CD4-positive, CD25-positive, alpha-beta regulatory T cell (primary cell): Measurements from ENCODE around the gene PCNT. TPM values are rescaled to one million over a fixed set of nuclear protein-coding genes. Genes with fewer than 3 reads are reported as not detected.

Experiments
- ATAC-seq, 2 donors: fragments of 150-1000 bp; cut with Tn5 transposase; one replicate each; pipeline ENCODE4 v1.10.0; 2021; ENCODE audit warnings: low read depth in 2 of 2, moderate number of reproducible peaks in 2 of 2, moderate library complexity in 1 of 2
- DNase-seq, 3 donors: peaks; one replicate each; pipeline versions ENCODE4 v3.0.0 to v3.0.0-alpha.2; 2012 to 2022; ENCODE audit warnings: mixed read lengths in 1 of 3
- H3K27ac ChIP-seq: one replicate; pipeline ENCODE4 v1.7.0; 2013; ENCODE audit warnings: mild to moderate bottlenecking, low read length; ENCODE audit not compliant: insufficient read depth, poor library complexity, severe bottlenecking
- H3K27me3 ChIP-seq: one replicate; pipeline ENCODE4 v1.7.0; 2013; ENCODE audit warnings: low read length; ENCODE audit not compliant: control insufficient read depth, insufficient read depth
- H3K36me3 ChIP-seq: one replicate; pipeline ENCODE4 v1.7.0; 2013; ENCODE audit warnings: mild to moderate bottlenecking, low read length, moderate library complexity; ENCODE audit not compliant: control insufficient read depth, insufficient read depth
- H3K4me1 ChIP-seq: 2 replicates; pipeline ENCODE4 v1.7.0; 2013; ENCODE audit warnings: mild to moderate bottlenecking, low read length; ENCODE audit not compliant: insufficient read depth, control insufficient read depth, poor library complexity, severe bottlenecking
- H3K4me3 ChIP-seq: one replicate; pipeline ENCODE4 v1.7.0; 2013; ENCODE audit warnings: low read depth, mild to moderate bottlenecking, low read length, moderate library complexity
- H3K9me3 ChIP-seq, 2 experiments: 1 replicate in 1 of 2; 2 replicates in 1 of 2; pipeline ENCODE4 v1.7.0; 2013; ENCODE audit warnings: low read length in 2 of 2, mild to moderate bottlenecking in 1 of 2, moderate library complexity in 1 of 2; ENCODE audit not compliant: control insufficient read depth in 2 of 2
- H3K27ac Mint-ChIP-seq, 3 donors: one replicate each; pipeline ENCODE4 v1.8.0; 2020 to 2022; ENCODE audit warnings: mild to moderate bottlenecking in 3 of 3, mixed read lengths in 3 of 3, moderate library complexity in 2 of 3
- H3K27me3 Mint-ChIP-seq: one replicate; pipeline ENCODE4 v1.8.0; 2022; ENCODE audit warnings: mild to moderate bottlenecking, mixed read lengths
- H3K36me3 Mint-ChIP-seq: one replicate; pipeline ENCODE4 v1.8.0; 2020; ENCODE audit warnings: mixed read lengths
- H3K4me1 Mint-ChIP-seq, 4 donors: one replicate each; pipeline ENCODE4 v1.8.0; 2020 to 2022; ENCODE audit warnings: mixed read lengths in 4 of 4, mild to moderate bottlenecking in 1 of 4
- H3K4me3 Mint-ChIP-seq, 4 donors: one replicate each; pipeline ENCODE4 v1.8.0; 2020 to 2022; ENCODE audit warnings: mild to moderate bottlenecking in 4 of 4, mixed read lengths in 4 of 4, moderate library complexity in 3 of 4
- H3K9me3 Mint-ChIP-seq, 7 donors: one replicate each; pipeline ENCODE4 v1.8.0; 2020 to 2022; ENCODE audit warnings: mixed read lengths in 7 of 7, mild to moderate bottlenecking in 3 of 7, moderate library complexity in 2 of 7
- polyA plus RNA-seq, 4 donors: library from polyadenylated mRNA; unstranded; fragments of 300-500 nt; fragmentation: Illumina TruSeq; gene quantifications; one replicate each; pipeline ENCODE4 v1.2.3, GENCODE V29; 2021
- total RNA-seq: library from RNA; stranded (reverse); gene quantifications from one replicate; pipeline ENCODE4 v1.2.3, GENCODE V29; 2022

The PCNT gene
- total and polyA plus RNA-seq, 5 donors from 2014 or later, result 5.3 to 64.5 (median 10.5) TPM

- Histone ChIP-seq H3K36me3 (peaks cover 81% of the 10 kb centered on the region), H3K9me3 (no peaks in the 10 kb centered on the region), H3K27me3 (no peaks in the 10 kb centered on the region), H3K4me1 (no peaks in the 10 kb centered on the region), H3K27ac (no peak overlapping the region), H3K4me3 (no peak overlapping the region)
- H3K4me3 Mint-ChIP-seq, result no peak overlapping the region
- H3K27ac Mint-ChIP-seq, result peak overlapping the region in 1 of 3 donors; percentile 8
- ATAC-seq (no peak), DNase-seq (no peak)
- H3K4me1 Mint-ChIP-seq, result no peaks in the 10 kb centered on the region
- H3K9me3 Mint-ChIP-seq, result no peaks in the 10 kb centered on the region
- H3K27me3 Mint-ChIP-seq, result no peaks in the 10 kb centered on the region
- H3K36me3 Mint-ChIP-seq, result peaks cover 37% of the 10 kb centered on the region
These were observed 27.7 kb downstream of the PCNT start for GRCh38 chr21:46351476-46352163.

- Mint-ChIP-seq H3K27me3 (no peaks in the 10 kb centered on the region), H3K27ac (no peak overlapping the region), H3K9me3 (no peaks in the 10 kb centered on the region), H3K36me3 (peaks cover 39% of the 10 kb centered on the region), H3K4me1 (no peaks in the 10 kb centered on the region), H3K4me3 (no peak overlapping the region)
- Histone ChIP-seq H3K36me3 (peaks cover 81% of the 10 kb centered on the region), H3K4me1 (no peaks in the 10 kb centered on the region), H3K27ac (no peak overlapping the region), H3K27me3 (no peaks in the 10 kb centered on the region), H3K4me3 (no peak overlapping the region), H3K9me3 (no peaks in the 10 kb centered on the region)
- no peak for ATAC-seq
- no peak for DNase-seq
These were observed 28.2 kb downstream of the PCNT start for GRCh38 chr21:46352164-46352515.

GRCh38 chr21:46352913-46353312 lies 29.0 kb downstream of the PCNT start:
- no peak for ATAC-seq
- no peak overlapping the region for H3K27ac ChIP-seq
- DNase-seq, result no peak
- Mint-ChIP-seq H3K4me1 (no peaks in the 10 kb centered on the region), H3K4me3 (no peak overlapping the region), H3K27ac (no peak overlapping the region), H3K36me3 (peaks cover 41% of the 10 kb centered on the region), H3K9me3 (no peaks in the 10 kb centered on the region), H3K27me3 (no peaks in the 10 kb centered on the region)
- H3K27me3 ChIP-seq, result no peaks in the 10 kb centered on the region
- no peaks in the 10 kb centered on the region for H3K4me1 ChIP-seq
- H3K4me3 ChIP-seq, result no peak overlapping the region
- no peaks in the 10 kb centered on the region for H3K9me3 ChIP-seq
- peaks cover 79% of the 10 kb centered on the region for H3K36me3 ChIP-seq

- no peaks in the 10 kb centered on the region for H3K27me3 Mint-ChIP-seq
- DNase-seq (no peak), ATAC-seq (no peak)
- Histone ChIP-seq H3K36me3 (peaks cover 76% of the 10 kb centered on the region), H3K27ac (no peak overlapping the region), H3K4me1 (no peaks in the 10 kb centered on the region), H3K27me3 (no peaks in the 10 kb centered on the region), H3K9me3 (no peaks in the 10 kb centered on the region), H3K4me3 (no peak overlapping the region)
- H3K27ac Mint-ChIP-seq, result peak overlapping the region in 1 of 3 donors; percentile 38
- no peak overlapping the region for H3K4me3 Mint-ChIP-seq
- H3K9me3 Mint-ChIP-seq, result no peaks in the 10 kb centered on the region
- peaks cover 42% of the 10 kb centered on the region for H3K36me3 Mint-ChIP-seq
- peaks cover 0 to 5% (median 0%) of the 10 kb centered on the region in 4 donors for H3K4me1 Mint-ChIP-seq
These were observed 30.1 kb downstream of the PCNT start for GRCh38 chr21:46354046-46354445.

GRCh38 chr21:46354518-46354917 lies 30.6 kb downstream of the PCNT start:
- no peaks in the 10 kb centered on the region for H3K9me3 Mint-ChIP-seq
- no peaks in the 10 kb centered on the region for H3K4me1 ChIP-seq
- no peak for DNase-seq
- no peaks in the 10 kb centered on the region for H3K27me3 ChIP-seq
- no peak overlapping the region for H3K27ac Mint-ChIP-seq
- no peak overlapping the region for H3K4me3 ChIP-seq
- no peaks in the 10 kb centered on the region for H3K27me3 Mint-ChIP-seq
- peaks cover 71% of the 10 kb centered on the region for H3K36me3 ChIP-seq
- H3K4me3 Mint-ChIP-seq, result no peak overlapping the region
- ATAC-seq, result no peak
- peaks cover 37% of the 10 kb centered on the region for H3K36me3 Mint-ChIP-seq
- H3K9me3 ChIP-seq, result no peaks in the 10 kb centered on the region
- no peak overlapping the region for H3K27ac ChIP-seq
- H3K4me1 Mint-ChIP-seq, result peaks cover 0 to 5% (median 0%) of the 10 kb centered on the region in 4 donors

- Histone ChIP-seq H3K4me3 (no peak overlapping the region), H3K4me1 (no peaks in the 10 kb centered on the region), H3K36me3 (peaks cover 64% of the 10 kb centered on the region), H3K27ac (no peak overlapping the region), H3K27me3 (no peaks in the 10 kb centered on the region), H3K9me3 (no peaks in the 10 kb centered on the region)
- Mint-ChIP-seq H3K36me3 (peaks cover 33% of the 10 kb centered on the region), H3K27ac (no peak overlapping the region), H3K27me3 (no peaks in the 10 kb centered on the region), H3K4me3 (no peak overlapping the region), H3K4me1 (peaks cover 0 to 5% (median 0%) of the 10 kb centered on the region in 4 donors), H3K9me3 (no peaks in the 10 kb centered on the region)
- DNase-seq, result no peak
- ATAC-seq, result no peak
These were observed 31.4 kb downstream of the PCNT start for GRCh38 chr21:46355161-46356004.

GRCh38 chr21:46356005-46356338 lies 32.0 kb downstream of the PCNT start:
- Histone ChIP-seq H3K27me3 (no peaks in the 10 kb centered on the region), H3K36me3 (peaks cover 62% of the 10 kb centered on the region), H3K27ac (no peak overlapping the region), H3K9me3 (no peaks in the 10 kb centered on the region), H3K4me1 (no peaks in the 10 kb centered on the region), H3K4me3 (no peak overlapping the region)
- ATAC-seq (no peak), DNase-seq (no peak)
- no peaks in the 10 kb centered on the region for H3K27me3 Mint-ChIP-seq
- H3K4me1 Mint-ChIP-seq, result peaks cover 0 to 5% (median under 1%) of the 10 kb centered on the region in 4 donors
- no peaks in the 10 kb centered on the region for H3K9me3 Mint-ChIP-seq
- no peak overlapping the region for H3K4me3 Mint-ChIP-seq
- peaks cover 35% of the 10 kb centered on the region for H3K36me3 Mint-ChIP-seq
- H3K27ac Mint-ChIP-seq, result no peak overlapping the region
